ENCODE results near the gene BCL2L12.
"Not testable (repeated sequence)": the region's sequence is repeated elsewhere in the genome, so short reads cannot be mapped to it uniquely, and the experiment has no call there.

The BCL2L12 gene

DNA sequence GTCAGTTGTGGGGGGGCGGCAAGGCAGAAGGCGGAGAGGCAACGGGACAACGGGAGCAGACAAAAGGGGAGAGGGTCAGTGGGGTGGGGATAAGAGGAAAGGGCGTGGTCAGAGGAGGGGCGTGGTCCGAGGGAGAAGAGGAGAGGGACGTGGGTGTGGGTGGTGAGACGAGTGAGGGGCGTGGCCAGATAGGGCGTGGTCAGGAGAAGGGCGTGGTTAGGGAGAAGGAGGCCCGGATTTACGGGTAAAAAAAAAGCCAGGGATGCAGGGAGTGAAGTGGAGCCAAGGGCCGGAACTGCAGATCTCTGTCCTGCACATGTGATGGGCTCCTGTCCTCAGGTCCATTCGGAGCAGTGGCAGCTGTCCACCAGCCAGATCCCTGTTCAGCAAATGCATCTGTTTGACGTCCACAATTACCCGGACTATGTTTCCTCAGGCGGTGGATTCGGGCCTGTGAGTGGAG, 46.7 kb downstream of the BCL2L12 start:
- no peak for DNase-seq (ENCODE audit: low spot score)

DNA sequence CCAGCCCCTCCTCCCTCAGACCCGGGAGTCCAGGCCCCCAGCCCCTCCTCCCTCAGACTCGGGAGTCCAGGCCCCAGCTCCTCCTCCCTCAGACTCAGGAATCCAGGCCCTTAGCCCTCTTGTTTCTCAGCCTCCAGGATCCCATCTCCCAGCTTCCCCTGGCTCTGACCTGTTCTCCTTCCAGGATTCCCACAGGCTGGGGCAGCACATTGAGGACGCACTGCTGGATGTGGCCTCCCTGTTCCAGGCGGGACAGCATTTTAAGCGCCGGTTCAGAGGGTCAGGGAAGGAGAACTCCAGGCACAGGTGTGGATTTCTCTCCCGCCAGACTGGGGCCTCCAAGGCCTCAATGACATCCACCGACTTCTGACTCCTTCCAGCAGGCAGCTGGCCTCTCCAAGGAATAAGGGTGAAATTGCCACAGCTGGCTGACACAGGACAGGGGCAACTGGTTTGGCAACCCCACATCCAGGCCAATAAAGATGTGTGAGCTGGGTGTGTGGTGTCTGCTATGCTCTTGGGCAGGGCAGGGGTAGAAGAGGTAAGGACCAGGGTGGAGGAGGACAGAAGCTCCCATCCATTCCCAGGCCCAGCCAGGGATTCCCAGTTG, 47.6 kb downstream of the BCL2L12 start:
- no peak for DNase-seq (ENCODE audit: low spot score)

DNA sequence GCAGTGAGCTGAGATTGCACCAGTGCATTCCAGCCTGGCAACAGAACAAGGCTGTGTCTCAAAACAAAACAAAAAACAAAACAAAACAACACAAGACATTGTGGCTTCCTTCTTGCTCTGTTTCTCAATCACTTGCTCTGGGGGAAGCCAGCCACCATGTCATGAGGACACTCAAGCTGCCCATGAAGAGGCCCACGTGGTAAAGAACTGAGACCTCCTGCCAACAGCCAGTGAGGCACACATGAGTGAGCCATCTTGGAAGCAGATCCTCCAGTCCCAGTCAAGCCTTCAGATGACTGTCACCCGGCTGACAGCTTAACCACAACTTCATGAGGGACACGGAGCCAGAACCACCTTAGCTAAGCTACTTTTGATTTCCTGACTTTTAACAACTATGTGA, 50.4 kb downstream of the BCL2L12 start:
- DNase-seq (ENCODE audit: low spot score) = no peak

DNA sequence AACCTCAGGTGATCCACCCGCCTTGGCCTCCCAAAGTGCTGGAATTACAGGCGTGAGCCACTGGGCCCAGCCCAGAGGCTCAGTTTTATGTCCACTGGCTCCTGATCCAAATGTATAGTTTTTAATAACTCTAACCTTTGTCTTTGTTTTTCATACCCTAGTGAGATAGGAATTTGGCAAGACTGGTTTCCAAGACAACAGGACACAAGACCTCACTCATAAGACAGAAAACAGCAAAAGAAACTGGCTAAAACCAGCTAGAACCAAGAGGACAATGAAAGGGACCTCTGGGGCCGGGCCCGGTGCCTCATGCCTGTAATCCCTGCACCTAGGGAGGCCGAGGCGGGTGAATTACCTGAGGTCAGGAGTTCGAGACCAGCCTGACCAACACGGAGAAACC, 52.8 kb downstream of the BCL2L12 start:
- no peak for DNase-seq (ENCODE audit: low spot score)

DNA sequence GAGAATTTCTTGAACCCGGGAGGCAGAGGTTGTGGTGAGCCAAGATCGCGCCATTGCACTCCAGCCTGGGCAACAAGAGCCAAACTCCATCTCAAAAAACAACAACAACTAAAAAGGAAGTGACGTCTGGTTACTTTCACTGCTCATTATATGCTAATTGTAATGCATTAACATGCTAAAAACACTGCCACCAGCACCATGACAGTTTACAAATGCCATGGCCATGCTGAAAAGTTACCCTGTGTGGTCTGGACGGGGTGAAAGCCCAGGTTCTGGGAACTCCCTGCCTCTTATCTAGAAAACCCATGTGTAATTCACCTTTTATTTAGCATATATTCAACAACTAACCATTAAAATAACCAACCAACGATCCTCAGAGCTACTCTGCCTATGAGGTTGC, 53.3 kb downstream of the BCL2L12 start:
- no peak for DNase-seq (ENCODE audit: low spot score)

DNA sequence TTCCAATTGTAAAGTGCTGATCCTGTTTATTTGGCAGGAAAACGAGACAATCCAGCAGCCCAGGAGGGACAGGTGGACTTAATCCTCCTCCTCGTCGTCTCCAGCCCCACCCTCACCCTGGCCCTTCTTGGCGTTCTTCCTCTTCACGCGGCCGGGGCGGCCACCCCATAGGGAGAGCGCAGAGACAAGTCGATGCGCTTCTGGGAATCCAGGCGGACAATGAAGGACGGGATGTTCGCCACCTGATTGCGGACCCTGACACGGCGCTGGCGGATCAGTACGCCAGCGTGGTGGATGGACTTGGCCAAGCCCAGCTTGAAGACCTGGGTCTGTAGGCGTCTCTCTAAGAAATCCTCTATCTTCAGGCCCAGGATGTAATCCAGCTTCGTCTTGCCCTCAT, 53.7 kb downstream of the BCL2L12 start:
- not testable (repeated sequence) for DNase-seq (ENCODE audit: low spot score)
